ENCODE data around the gene DOCK3.
"Not testable (repeated sequence)": the region's sequence is repeated elsewhere in the genome, so short reads cannot be mapped to it uniquely, and the experiment has no call there.

DOCK3 gene

GRCh38 chr3:51295625-51296024 lies 620.9 kb downstream of the DOCK3 start:
- Histone ChIP-seq H3K4me3 (replicated peaks; ENCODE audit: low read depth, low read length) (no peak overlapping the region), H3K27me3 (replicated peaks; ENCODE audit: control insufficient read depth, insufficient read depth, low read length) (no peaks in the 10 kb centered on the region), H3K36me3 (ENCODE audit: control insufficient read depth, insufficient read depth, low read length) (no peaks in the 10 kb centered on the region)
- peak; percentile 14 for DNase-seq (ENCODE audit: extremely low read depth, insufficient read length)
- TF ChIP-seq CTCF (IDR thresholded peaks at IDR 0.05; ENCODE audit: insufficient read depth, low read length, poor library complexity, severe bottlenecking), result no peak

- Histone ChIP-seq H3K36me3 (ENCODE audit: control insufficient read depth, insufficient read depth, low read length) (no peaks in the 10 kb centered on the region), H3K4me3 (replicated peaks; ENCODE audit: low read depth, low read length) (no peak overlapping the region), H3K27me3 (replicated peaks; ENCODE audit: control insufficient read depth, insufficient read depth, low read length) (no peaks in the 10 kb centered on the region)
- TF ChIP-seq CTCF (IDR thresholded peaks at IDR 0.05; ENCODE audit: insufficient read depth, low read length, poor library complexity, severe bottlenecking), result no peak
- DNase-seq (ENCODE audit: extremely low read depth, insufficient read length), result no peak
These were observed 622.6 kb downstream of the DOCK3 start for GRCh38 chr3:51297333-51297732.

GRCh38 chr3:51304230-51304629 lies 629.5 kb downstream of the DOCK3 start:
- Histone ChIP-seq H3K4me3 (replicated peaks; ENCODE audit: low read depth, low read length) (no peak overlapping the region), H3K27me3 (replicated peaks; ENCODE audit: control insufficient read depth, insufficient read depth, low read length) (no peaks in the 10 kb centered on the region), H3K36me3 (ENCODE audit: control insufficient read depth, insufficient read depth, low read length) (no peaks in the 10 kb centered on the region)
- DNase-seq (ENCODE audit: extremely low read depth, insufficient read length), result no peak
- no peak for TF ChIP-seq CTCF (IDR thresholded peaks at IDR 0.05; ENCODE audit: insufficient read depth, low read length, poor library complexity, severe bottlenecking)

GRCh38 chr3:51306093-51306492 lies 631.4 kb downstream of the DOCK3 start:
- Histone ChIP-seq H3K27me3 (replicated peaks; ENCODE audit: control insufficient read depth, insufficient read depth, low read length) (no peaks in the 10 kb centered on the region), H3K4me3 (replicated peaks; ENCODE audit: low read depth, low read length) (no peak overlapping the region), H3K36me3 (ENCODE audit: control insufficient read depth, insufficient read depth, low read length) (no peaks in the 10 kb centered on the region)
- DNase-seq (ENCODE audit: extremely low read depth, insufficient read length), result no peak
- TF ChIP-seq CTCF (IDR thresholded peaks at IDR 0.05; ENCODE audit: insufficient read depth, low read length, poor library complexity, severe bottlenecking), result no peak

- DNase-seq (ENCODE audit: extremely low read depth, insufficient read length), result no peak
- Histone ChIP-seq H3K4me3 (replicated peaks; ENCODE audit: low read depth, low read length) (no peak overlapping the region), H3K36me3 (ENCODE audit: control insufficient read depth, insufficient read depth, low read length) (no peaks in the 10 kb centered on the region), H3K27me3 (replicated peaks; ENCODE audit: control insufficient read depth, insufficient read depth, low read length) (no peaks in the 10 kb centered on the region)
- TF ChIP-seq CTCF (IDR thresholded peaks at IDR 0.05; ENCODE audit: insufficient read depth, low read length, poor library complexity, severe bottlenecking), result no peak
These were observed 632.7 kb downstream of the DOCK3 start for GRCh38 chr3:51307458-51307857.

GRCh38 chr3:51307945-51308607 lies 633.3 kb downstream of the DOCK3 start:
- not testable (repeated sequence) for DNase-seq (ENCODE audit: extremely low read depth, insufficient read length); H3K36me3 ChIP-seq (ENCODE audit: control insufficient read depth, insufficient read depth, low read length); H3K4me3 ChIP-seq (replicated peaks; ENCODE audit: low read depth, low read length); H3K27me3 ChIP-seq (replicated peaks; ENCODE audit: control insufficient read depth, insufficient read depth, low read length)

All from GM06990 (cell line).